Hindlimb muscle (tissue), 1 donor: ENCODE results near the gene TMEM179B. TPM values are rescaled to one million over a fixed set of nuclear protein-coding genes. Genes with fewer than 3 reads are reported as not detected.
"Not testable (repeated sequence)": the region's sequence is repeated elsewhere in the genome, so short reads cannot be mapped to it uniquely, and the experiment has no call there.

ENCODE experiments used
- DNase-seq: peaks from one replicate; pipeline ENCODE4 v3.0.0-alpha.2; 2013
- polyA plus RNA-seq: library from polyadenylated mRNA; unstranded; fragments of 120-200 nt; gene quantifications from one replicate; pipeline ENCODE4 v1.2.1, GENCODE V29; 2013; ENCODE audit not compliant: insufficient read length

Gene TMEM179B
- polyA plus RNA-seq, 1 donor, result 29.2 TPM

DNA sequence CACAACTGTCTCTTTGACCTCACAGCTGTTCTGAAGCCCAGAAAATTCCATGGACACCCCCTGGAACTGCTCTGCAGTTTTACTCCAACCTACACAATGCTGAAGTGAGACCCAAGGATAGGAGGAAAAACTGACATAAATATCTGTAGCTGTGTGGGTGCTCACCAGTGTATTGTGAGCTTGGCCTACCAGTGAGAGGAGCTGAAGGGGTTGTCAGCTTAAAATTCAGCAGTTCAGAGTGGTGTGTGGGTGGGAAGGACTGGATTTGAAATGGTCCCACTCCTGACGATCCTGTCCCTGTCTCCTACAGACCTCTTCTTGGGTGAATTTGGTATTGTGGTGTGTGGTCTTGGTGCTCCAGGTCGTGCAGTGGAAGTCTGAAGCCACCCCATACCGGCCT lies 2.4 kb downstream of the TMEM179B start:
- DNase-seq, result no peak

DNA sequence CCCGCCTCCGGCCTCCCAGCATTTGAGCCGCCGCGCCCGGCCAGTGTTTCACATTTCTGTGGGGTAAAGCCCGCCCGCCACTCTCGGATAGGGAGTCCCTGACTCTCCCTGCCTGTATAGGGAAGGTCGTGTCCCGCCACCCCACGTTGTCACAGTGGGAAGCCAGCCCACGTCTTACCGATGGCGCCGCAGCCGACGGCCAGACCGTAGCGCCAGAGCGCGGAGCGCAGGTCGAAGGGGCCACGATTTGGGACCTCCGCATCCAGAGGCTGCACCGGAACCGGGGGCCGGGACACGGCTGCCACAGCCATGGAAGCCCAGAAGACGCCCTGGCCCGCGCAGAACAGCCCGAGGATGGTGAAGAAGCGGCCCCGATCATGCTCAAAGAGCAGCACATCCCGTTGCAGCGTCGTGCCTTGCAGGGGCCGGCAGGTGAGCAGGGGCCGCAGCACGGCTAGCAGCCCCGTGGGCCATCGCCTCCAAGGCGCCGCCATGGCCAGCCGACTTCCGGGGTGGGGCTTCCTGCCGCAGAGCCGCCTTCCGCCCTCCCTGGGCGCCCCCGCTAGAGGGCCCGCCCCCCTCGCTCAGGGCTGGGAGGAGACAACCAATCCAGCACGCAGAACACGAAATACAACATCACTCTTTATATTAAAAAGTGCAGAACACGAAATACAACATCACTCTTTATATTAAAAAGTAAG lies 4.4 kb downstream of the TMEM179B start, which contains the start of gene TMEM223:
Gene TMEM223 (minus strand): TSS at position 506 of the 701 bp plus-strand sequence. CDS start 12 bp downstream, at position 494.
- DNase-seq, result peak; percentile 90

GRCh38 chr11:62792202-62792575 lies 5.0 kb downstream of the TMEM179B start:
- no peak for DNase-seq

DNA sequence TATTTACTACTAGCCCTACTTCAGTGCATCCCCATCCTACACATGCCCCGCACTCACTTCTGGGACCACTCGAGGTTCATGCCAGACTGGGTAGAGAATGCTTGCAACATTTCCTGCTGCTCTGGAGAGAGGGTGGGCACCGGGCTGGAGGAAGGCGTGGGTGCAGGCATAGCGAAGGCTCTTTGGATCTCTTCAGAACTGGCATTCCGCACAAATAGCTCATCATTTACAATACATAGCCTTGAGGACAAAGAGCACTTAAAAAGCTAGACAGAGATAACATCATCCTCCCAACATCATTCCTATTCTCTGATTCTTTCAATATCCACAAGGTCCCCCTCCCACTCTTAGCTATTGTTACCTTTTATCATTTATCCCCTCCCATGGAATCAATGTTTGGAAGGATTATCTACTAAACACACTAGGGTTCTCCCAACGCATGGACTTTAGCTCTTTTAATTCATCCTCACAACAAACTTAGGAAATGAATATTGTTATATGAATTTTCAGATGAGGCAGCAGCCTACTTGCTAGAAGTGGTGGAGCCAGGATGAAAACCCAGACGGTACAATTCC lies 7.1 kb downstream of the TMEM179B start:
- DNase-seq, result no peak

- no peak for DNase-seq
These were observed 9.1 kb downstream of the TMEM179B start for GRCh38 chr11:62796281-62796680.

DNA sequence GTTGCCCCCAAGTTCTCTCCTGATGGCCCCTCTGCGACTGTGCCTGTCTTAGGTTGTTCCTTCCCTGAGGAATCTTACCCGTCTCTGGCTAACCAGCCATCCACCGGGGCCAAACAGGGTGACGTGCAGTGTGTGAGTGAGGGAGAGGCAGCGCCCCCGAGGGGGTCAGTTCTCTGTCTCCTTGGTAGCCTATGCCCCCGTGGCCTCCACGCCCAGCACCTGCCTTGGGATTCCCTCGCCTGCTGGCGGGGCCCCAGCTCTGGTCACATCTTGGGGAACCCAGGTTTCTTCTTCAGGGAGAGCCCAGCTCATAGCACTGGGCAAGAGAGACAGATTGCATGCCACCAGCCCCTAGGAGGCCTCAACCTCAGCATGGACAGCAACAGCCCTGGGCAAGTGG lies 12.3 kb downstream of the TMEM179B start:
- no peak for DNase-seq

GRCh38 chr11:62801071-62801470 lies 13.9 kb downstream of the TMEM179B start:
- DNase-seq, result no peak

- DNase-seq, result peak; percentile 41
These were observed 17.3 kb downstream of the TMEM179B start for GRCh38 chr11:62804310-62805075.

GRCh38 chr11:62805076-62805892 lies 18.1 kb downstream of the TMEM179B start, which contains the start of gene NXF1:
Gene NXF1, minus strand, starts transcription at chr11:62805440. Its CDS starts 84 bp downstream, at chr11:62805356.
- DNase-seq, result peak; percentile 97

- DNase-seq, result no peak
These were observed 18.8 kb downstream of the TMEM179B start for GRCh38 chr11:62805961-62806441.

DNA sequence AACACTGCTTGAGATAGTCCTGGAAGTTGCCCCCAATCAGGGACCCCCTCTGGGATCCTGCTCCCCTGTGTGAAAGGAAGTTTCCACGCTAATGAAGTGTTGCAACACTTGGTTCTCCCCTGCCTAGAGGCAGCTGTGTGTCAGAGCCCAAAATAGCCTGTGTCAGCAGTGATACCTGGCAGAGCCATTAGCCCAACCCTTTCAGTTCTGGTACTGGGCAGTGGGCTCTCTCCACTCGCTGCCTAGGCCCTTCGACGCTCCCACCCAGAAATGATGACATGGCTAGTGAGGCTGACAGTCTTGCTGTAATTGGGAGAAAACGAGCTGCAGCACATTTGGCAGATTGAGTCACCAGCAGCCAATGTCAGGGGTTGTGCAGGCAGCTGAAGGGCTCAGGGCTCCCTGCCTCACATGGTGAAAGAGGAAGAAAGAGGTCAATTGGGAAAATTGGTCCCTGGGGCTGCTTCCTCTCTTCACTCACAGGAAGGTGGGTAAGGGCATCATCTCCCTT lies 19.5 kb downstream of the TMEM179B start:
- DNase-seq, result no peak

DNA sequence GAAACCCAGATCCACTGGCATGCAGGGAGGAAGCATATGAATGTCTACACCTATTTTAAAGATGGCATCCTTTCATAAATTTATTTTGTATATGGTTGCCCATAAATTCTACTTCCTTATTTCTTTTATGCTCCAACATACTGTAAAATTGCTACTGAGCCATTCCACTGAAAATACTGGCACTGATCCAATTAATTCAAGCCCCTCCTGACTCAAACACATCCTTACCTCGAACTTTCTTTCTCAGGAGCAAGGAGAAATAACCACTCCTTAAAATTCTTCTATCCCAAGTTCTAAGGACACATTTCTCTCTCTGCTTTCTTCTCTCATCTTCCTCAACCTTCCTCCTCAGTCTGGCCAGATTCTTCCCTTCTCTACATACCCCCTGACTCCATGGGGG lies 23.5 kb downstream of the TMEM179B start:
- no peak for DNase-seq

- no peak for DNase-seq
These were observed 24.5 kb downstream of the TMEM179B start for GRCh38 chr11:62811659-62812058.

DNA sequence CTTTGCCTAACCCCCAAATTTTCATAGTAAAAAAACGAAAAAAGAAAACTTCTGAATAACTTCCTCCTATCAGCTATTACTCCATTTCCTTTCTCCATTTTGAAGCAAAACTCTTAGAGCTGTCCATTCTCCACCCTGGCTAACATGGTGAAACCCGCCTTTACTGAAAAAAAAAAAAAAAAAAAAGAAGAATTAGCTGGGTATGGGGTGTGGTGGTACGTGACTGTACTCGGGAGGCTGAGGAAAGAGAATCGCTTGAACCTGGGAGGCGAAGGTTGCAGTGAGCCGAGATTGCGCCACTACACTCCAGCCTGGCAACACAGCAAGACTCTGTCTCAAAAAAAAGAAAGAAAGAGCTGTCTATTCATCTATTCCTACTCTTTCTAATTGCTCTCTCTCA lies 29.4 kb downstream of the TMEM179B start:
- no peak for DNase-seq

GRCh38 chr11:62817129-62817528 lies 29.9 kb downstream of the TMEM179B start:
- no peak for DNase-seq

- no peak for DNase-seq
These were observed 36.5 kb downstream of the TMEM179B start for GRCh38 chr11:62823677-62824076.

- not testable (repeated sequence) for DNase-seq
These were observed 40.9 kb downstream of the TMEM179B start for GRCh38 chr11:62828130-62828529.

- DNase-seq, result no peak
These were observed 43.8 kb downstream of the TMEM179B start for GRCh38 chr11:62830904-62831519.

- peak; percentile 99 for DNase-seq
These were observed 44.5 kb downstream of the TMEM179B start, which contains the start of gene STX5 for GRCh38 chr11:62831520-62832335. Gene STX5, minus strand, starts transcription at chr11:62832051. Its CDS starts 808 bp downstream, at chr11:62831243.
